ENCODE data around the gene DENND6B.

- TF ChIP-seq CTCF (IDR thresholded peaks at IDR 0.05; ENCODE audit: low read depth, low read length): no peak
- TF ChIP-seq EZH2phosphoT487 (IDR thresholded peaks at IDR 0.05; ENCODE audit: low read depth): no peak
Observed at GRCh38 chr22:50303848-50304527, 22.8 kb downstream of the DENND6B start.
